Panc1 (cell line): ENCODE results near the gene TNFAIP3. TPM values are rescaled to one million over a fixed set of nuclear protein-coding genes. Genes with fewer than 3 reads are reported as not detected.

Source experiments
- ATAC-seq: fragments of 200-7000 bp; cut with Tn5 transposase; 2 replicates; pipeline ENCODE4 v1.9.1; 2020; ENCODE audit warnings: mild to moderate bottlenecking, moderate library complexity
- BruUV-seq: library from RNA; stranded (reverse); fragments of 400-500 nt; replicated peaks from 2 replicates; lab custom pipeline; 2021; lab: Mats Ljungman, UMichigan
- CTCF ChIA-PET: fragments of 300-600 bp; sonication (Branson Sonifier 250); formaldehyde crosslinking; loops from one replicate; lab custom pipeline; 2022; ENCODE audit warnings: antibody characterized with exemption; lab: Charles Lee
- POLR2A ChIA-PET: fragments of 300-600 bp; sonication (Branson Sonifier 250); formaldehyde crosslinking; loops from one replicate; lab custom pipeline; 2022; ENCODE audit warnings: antibody characterized with exemption; lab: Charles Lee
- DNase-seq: peaks from one replicate; pipeline ENCODE4 v3.0.0-alpha.2; 2010; ENCODE audit warnings: low read depth, low spot score
- H3K27ac ChIP-seq: 2 replicates; pipeline ENCODE4 v1.5.1; 2011; ENCODE audit warnings: mild to moderate bottlenecking, low read length, inconsistent platforms
- H3K27me3 ChIP-seq: fragments of 200-500 bp; sonication (Bioruptor generic); 2 replicates; pipeline ENCODE4 v1.6.0; 2014; ENCODE audit warnings: low read length, inconsistent platforms; ENCODE audit not compliant: control insufficient read depth, insufficient read depth
- H3K36me3 ChIP-seq: fragments of 200-500 bp; sonication (Bioruptor generic); 2 replicates; pipeline ENCODE4 v1.5.1; 2014; ENCODE audit warnings: inconsistent platforms, mild to moderate bottlenecking, low read length, moderate library complexity; ENCODE audit not compliant: control insufficient read depth, insufficient read depth
- H3K4me1 ChIP-seq: 2 replicates; pipeline ENCODE4 v1.5.1; 2011; ENCODE audit warnings: inconsistent platforms, mild to moderate bottlenecking, low read length, moderate library complexity; ENCODE audit not compliant: control insufficient read depth, insufficient read depth
- H3K4me3 ChIP-seq, 2 experiments: 2 replicates each; pipeline ENCODE4 v1.5.1; 2011 to 2012; ENCODE audit warnings: low read depth in 2 of 2, low read length in 2 of 2, mild to moderate bottlenecking in 2 of 2, inconsistent platforms in 1 of 2, moderate library complexity in 1 of 2
- H3K9me3 ChIP-seq: fragments of 200-500 bp; sonication (Bioruptor generic); 2 replicates; pipeline ENCODE4 v1.5.1; 2014; ENCODE audit warnings: low read depth, mild to moderate bottlenecking, inconsistent platforms, low read length, moderate library complexity; ENCODE audit not compliant: control insufficient read depth, insufficient read depth
- CTCF ChIP-seq: fragments of 450-650 bp; IDR thresholded peaks from 2 replicates; pipeline ENCODE4 v1.5.1; 2017; ENCODE audit warnings: mild to moderate bottlenecking
- POLR2AphosphoS5 ChIP-seq: IDR thresholded peaks from 2 replicates; pipeline ENCODE4 v1.6.1; 2012; ENCODE audit warnings: mild to moderate bottlenecking, low read depth, low read length, moderate library complexity
- REST ChIP-seq, 2 experiments: IDR thresholded peaks; 2 replicates each; pipeline ENCODE4 v1.6.1; 2011 to 2012; ENCODE audit warnings: low read depth in 2 of 2, control low read depth in 1 of 2, low read length in 1 of 2, mild to moderate bottlenecking in 1 of 2, moderate library complexity in 1 of 2; ENCODE audit not compliant: insufficient read depth in 1 of 2
- SIN3A ChIP-seq: IDR thresholded peaks from 2 replicates; pipeline ENCODE4 v1.6.1; 2012; ENCODE audit warnings: low read depth, mild to moderate bottlenecking, low read length, moderate library complexity, borderline replicate concordance; ENCODE audit not compliant: insufficient read depth
- TCF7L2 ChIP-seq: IDR thresholded peaks from 2 replicates; pipeline ENCODE4 v1.6.1; 2011; ENCODE audit warnings: mild to moderate bottlenecking, low read depth, low read length, inconsistent platforms
- in situ Hi-C: cut with HindIII; loops from 2 replicates; pipeline ENCODE4 v1.10.0; 2016; ENCODE audit warnings: low sequenced_read_pairs, low pct_unique_long_range_greater_than_20kb
- intact Hi-C: fragments of 100-400 bp; cut with micrococcal nuclease; formaldehyde crosslinking; loops from one replicate; pipeline ENCODE4 v1.10.0; 2022; ENCODE audit not compliant: unreplicated experiment
- total RNA-seq: library from RNA; stranded (reverse); gene quantifications from one replicate; pipeline ENCODE4 v1.2.1, GENCODE V29; 2021; ENCODE audit not compliant: unreplicated experiment

TNFAIP3 gene
- total RNA-seq, 1 experiment from 2014 or later: 15.0 TPM

GRCh38 chr6:137912813-137913212 lies 45.8 kb downstream of the TNFAIP3 start:
- DNase-seq: no peak
- CTCF ChIA-PET: no interaction called here

DNA sequence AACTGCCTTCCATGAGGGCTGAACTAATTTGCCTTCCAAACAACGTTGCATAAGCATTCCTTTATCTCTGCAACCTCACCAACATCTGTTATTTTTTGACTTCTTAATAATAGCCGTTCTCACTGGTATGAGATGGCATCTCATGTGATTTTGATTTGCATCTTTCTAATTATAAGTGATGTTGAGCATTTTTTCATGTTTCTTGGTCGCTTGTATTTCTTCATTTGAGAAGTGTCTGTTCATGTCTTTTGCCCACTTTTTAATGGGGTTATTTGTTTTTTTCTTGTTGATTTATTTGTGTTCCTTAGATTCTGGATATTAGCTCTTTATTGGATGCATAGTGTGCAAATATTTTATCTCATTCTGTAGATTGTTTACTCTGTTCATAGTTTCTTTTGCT lies 46.4 kb downstream of the TNFAIP3 start:
- no peak overlapping the region for H3K27ac ChIP-seq
- no peak for TF ChIP-seq TCF7L2
- no peak for TF ChIP-seq CTCF
- TF ChIP-seq POLR2AphosphoS5: no peak
- no peak for TF ChIP-seq SIN3A
- no peak for TF ChIP-seq REST (IDR thresholded peaks at IDR 0.05; ENCODE audit: insufficient read depth in 1 of 2, low read depth in 2 of 2, low read length in 1 of 2)
- H3K27me3 ChIP-seq: 0 out of 2 replicates have a peak, but pooled peaks cover 3% of the 10 kb centered on the region
- H3K9me3 ChIP-seq: peaks cover 3% of the 10 kb centered on the region; the same call in 1 of the 2 replicates
- CTCF ChIA-PET: no interaction called here
- no peak overlapping the region for H3K4me3 ChIP-seq
- intact Hi-C loops: no loop called here
- in situ Hi-C loops: no loop called here
- ATAC-seq (no peak), DNase-seq (no peak)
- no peaks in the 10 kb centered on the region for H3K4me1 ChIP-seq
- no peaks in the 10 kb centered on the region for H3K36me3 ChIP-seq
- POLR2A ChIA-PET: no interaction called here
- no TSS peak for BruUV-seq

More at GRCh38 chr6:137912813-137913212, 45.8 kb downstream of the TNFAIP3 start:
- Histone ChIP-seq H3K27me3 (0 out of 2 replicates have a peak, but pooled peaks cover 2% of the 10 kb centered on the region), H3K27ac (no peak overlapping the region), H3K9me3 (peaks cover 3% of the 10 kb centered on the region; the same call in 1 of the 2 replicates), H3K4me3 (no peak overlapping the region), H3K4me1 (no peaks in the 10 kb centered on the region), H3K36me3 (no peaks in the 10 kb centered on the region)
- intact Hi-C loops (no loop called here), in situ Hi-C loops (no loop called here)
- no TSS peak for BruUV-seq
- POLR2A ChIA-PET: no interaction called here
- no peak for ATAC-seq
- TF ChIP-seq SIN3A: no peak
- no peak for TF ChIP-seq REST (IDR thresholded peaks at IDR 0.05; ENCODE audit: insufficient read depth in 1 of 2, low read depth in 2 of 2, low read length in 1 of 2)
- no peak for TF ChIP-seq POLR2AphosphoS5
- no peak for TF ChIP-seq CTCF
- TF ChIP-seq TCF7L2: no peak
